Aortic smooth muscle cell (primary cell): ENCODE measurements around the gene JAK2. TPM values are rescaled to one million over a fixed set of nuclear protein-coding genes. Genes with fewer than 3 reads are reported as not detected.

ENCODE experiments used
- total RNA-seq: library from RNA; depleted of rRNA; stranded (reverse); fragments of >200 nt; gene quantifications from 2 replicates; pipeline ENCODE4 v1.2.3, GENCODE V29; 2014

JAK2 gene
- total RNA-seq = 23.3 and 23.4 TPM in 2 replicates

DNA sequence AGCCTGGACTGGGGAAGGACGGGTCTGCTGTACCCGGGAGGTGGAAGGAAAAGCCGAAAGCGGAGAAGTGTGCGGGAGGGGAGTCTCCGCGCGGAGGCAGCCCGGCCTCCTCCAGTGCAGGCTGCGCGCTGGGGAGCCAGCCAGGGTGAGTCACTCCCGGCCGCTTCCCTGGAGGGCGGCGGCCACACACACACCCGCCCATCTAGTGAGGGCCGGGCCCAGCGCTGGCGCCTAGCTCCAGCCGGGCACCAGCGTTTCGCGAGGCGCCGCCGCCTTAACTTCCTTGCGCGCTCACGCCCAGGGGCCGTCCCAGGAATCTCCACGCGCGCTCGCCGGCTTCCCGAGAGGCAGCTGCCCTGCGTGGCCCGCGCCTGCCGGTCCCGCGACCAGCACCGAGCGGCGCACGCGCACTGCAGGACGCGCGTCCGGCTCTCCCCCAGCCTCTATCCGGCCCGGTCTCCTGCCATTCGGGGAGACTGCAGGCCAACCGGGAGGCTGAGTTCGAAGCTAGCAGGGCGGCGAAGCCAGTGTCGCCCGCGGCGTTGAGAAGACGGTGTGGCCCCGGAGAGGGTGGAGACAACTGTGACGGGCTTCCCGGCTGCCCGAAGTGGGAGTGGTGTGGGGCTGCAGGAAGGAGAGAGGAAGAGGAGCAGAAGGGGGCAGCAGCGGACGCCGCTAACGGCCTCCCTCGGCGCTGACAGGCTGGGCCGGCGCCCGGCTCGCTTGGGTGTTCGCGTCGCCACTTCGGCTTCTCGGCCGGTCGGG, at the start of gene JAK2:
JAK2 (plus strand) TSS at position 652 of the 765 bp plus-strand sequence. CDS start 36,716 bp downstream, outside the sequence.

Other genes with a start within 250 kb of the JAK2 start
- 62.0 and 90.6 TPM in 2 replicates for gene AK3, start 244.1 kb upstream of the JAK2 start, total RNA-seq
- 10.4 and 14.8 TPM in 2 replicates for gene RCL1, start 192.3 kb upstream of the JAK2 start, total RNA-seq
- not detected in 2 replicates for gene INSL6, start 200.4 kb downstream of the JAK2 start, total RNA-seq
- under 0.01 TPM in 1 of 2 replicates, not detected in the other for gene INSL4, start 246.1 kb downstream of the JAK2 start, total RNA-seq